ENCODE results near the gene PACS2.

The PACS2 gene

DNA sequence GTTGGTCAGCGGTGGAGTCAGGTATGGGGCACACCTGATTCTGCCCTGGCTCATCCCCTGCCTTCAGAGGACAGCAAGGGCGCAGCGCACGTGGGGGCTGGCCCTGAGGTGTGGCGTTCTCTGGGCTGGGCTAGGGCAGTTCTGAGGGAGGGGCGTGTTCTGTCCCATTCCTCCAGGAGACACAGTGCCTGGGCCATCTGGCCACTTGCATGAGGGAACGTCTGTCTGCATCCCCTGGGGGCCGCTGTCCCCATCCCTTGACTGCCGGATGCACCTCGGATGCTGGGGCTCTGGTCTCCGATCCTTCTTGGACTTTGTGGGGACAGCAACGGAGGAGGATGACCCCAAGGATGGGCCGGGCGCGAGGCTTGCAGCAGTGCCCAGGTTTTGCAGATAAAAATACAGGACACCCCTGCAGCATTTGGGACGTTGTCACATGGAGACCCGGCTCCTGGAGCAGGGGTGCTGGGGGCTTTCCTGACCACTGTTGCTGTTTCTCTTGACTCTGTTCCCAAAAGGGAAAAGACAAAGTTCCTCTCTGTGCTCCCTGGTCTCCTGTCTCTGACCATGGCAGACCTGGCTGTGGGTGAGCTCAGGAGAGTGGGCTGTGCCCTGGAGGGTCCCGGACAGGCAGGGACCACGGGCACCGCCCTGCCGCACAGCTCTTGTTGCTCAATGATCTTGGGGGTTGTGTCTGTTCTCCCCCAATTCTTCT is 112.0 kb downstream of the PACS2 start:
- no peak for DNase-seq

DNA sequence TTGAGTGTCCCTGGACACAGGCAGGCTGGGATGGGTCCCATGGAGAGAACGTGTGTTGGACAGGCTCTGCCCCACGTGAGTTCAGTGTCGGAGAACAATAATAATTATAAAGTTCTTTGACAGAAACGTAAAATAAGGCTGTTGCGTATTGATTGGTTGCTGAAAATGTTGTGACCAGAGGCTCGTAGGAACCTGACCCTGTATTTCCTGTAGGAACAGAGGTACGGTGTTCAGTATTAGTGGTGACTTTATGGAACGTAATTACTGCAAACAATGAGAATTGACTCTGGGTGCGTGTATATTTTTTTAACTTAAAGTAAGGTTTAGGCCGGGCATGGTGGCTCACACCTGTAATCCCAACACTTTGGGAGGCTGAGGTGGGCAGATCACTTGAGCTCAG is 112.9 kb downstream of the PACS2 start:
- no peak for DNase-seq

DNA sequence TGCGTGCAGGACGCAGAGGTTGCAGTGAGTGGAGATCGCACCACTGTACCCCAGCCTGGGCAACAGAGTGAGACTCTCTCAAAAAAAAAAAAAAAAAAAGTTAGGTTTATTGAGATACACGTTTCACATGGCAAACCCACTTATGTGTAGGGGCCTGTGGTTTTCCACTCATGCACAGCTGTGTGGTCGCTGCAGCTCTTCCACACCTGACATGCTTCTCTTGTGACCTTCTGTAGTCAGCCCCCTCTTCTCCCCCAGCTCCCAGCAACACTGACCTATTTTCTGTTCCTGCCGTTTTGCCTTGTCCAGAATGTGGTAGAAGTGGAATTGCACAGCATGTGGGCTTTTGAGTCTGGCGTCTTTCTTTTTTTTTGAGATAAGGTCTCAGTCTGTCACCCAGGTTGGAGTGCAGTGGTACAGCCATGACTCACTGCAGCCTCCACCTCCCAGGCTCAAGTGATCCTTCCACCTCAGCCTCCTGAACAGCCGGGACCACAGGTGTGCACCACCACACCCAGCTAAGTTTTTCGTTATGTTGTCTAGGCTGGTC is 113.5 kb downstream of the PACS2 start:
- no peak for DNase-seq

DNA sequence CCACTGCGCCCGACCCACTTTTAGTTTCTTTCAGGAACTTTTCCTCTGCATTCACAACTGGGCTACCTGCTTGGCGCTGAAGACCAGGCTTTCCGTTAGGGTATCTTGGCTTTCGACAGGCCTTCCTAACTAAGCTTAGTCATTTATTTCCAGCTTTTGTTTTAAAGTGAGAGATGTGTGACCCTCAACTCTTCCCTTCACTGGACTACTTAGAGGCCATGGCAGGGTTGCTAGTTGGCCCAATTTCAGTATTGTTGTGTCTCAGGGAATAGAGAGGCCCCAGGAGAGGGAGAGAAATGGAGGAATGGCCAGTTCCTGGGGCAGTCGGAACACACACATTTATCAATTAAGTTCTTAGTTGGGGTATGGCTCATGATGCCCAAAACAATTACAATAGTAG is 115.5 kb downstream of the PACS2 start:
- no peak for DNase-seq

GRCh38 chr14:105430565-105430964 is 116.0 kb downstream of the PACS2 start:
- no peak for DNase-seq

DNA sequence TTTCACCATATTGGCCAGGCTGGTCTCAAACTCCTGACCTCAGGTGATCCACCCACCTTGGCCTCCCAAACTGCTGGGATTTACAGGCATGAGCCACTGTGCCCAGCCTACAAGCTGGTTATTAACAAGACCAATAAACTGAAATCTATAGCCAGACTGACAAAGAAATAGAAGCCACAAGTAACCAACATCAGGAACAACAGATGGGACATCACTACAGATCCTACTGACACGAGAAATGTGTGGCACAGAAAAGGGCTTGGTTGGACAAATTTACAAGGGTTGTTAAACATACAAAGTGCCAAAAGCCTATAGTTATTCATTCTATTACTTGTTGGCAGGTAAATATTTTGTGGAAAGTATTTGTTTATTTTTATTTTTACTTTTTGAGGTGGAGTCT is 116.7 kb downstream of the PACS2 start:
- DNase-seq, result no peak

- DNase-seq, result no peak
Measured at GRCh38 chr14:105432657-105433056, 118.1 kb downstream of the PACS2 start.

- no peak for DNase-seq
Measured at GRCh38 chr14:105433161-105433605, 118.6 kb downstream of the PACS2 start.

- DNase-seq, result no peak
Measured at GRCh38 chr14:105436402-105436801, 121.9 kb downstream of the PACS2 start.

GRCh38 chr14:105436891-105437722 is 122.6 kb downstream of the PACS2 start:
- DNase-seq, result no peak

GRCh38 chr14:105437723-105438500 is 123.4 kb downstream of the PACS2 start:
- no peak for DNase-seq

GRCh38 chr14:105439179-105439578 is 124.6 kb downstream of the PACS2 start:
- DNase-seq, result no peak

DNA sequence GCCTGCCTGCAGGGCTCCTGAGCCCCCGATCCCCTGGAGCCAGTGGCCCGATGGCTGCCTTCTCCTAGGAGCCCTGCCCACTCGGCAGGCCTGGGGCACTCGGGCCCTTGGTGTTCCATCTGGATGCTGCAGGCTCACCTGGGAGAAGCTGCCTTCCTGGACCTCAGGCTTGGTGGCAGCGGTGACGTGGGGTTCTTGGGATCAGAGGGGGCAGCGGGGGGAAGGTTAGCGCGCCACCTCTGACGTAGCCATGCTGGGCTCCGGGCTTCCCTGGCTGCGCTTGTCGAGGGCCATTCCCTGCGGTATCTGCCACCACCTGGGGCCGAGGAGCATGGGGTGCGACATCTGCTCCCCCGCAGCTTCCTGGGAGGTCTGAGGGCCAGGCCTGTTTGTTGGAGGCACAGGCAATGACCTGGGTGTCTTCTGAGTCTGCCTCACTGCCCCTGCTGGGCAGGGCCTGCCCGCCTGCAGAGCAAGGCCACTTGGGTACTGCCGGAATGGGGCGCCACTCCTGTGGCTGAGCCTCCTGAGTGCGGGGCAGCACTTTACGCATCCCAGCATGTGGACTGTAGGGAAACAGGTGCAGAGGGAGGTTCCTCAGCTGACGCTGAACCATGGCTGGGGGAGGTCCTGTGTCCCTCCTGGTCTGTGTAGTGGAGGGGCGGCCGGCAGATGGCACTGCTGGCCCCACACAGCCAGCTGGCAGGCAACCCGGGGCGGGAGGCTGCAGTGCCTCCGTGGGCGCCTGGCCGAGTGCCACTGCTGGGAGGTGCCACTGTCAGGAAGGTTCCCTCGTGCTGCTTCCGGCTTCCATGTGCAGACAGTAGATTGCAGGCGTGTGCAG is 125.4 kb downstream of the PACS2 start:
- no peak for DNase-seq

GRCh38 chr14:105440554-105440900 is 126.0 kb downstream of the PACS2 start:
- no peak for DNase-seq

DNA sequence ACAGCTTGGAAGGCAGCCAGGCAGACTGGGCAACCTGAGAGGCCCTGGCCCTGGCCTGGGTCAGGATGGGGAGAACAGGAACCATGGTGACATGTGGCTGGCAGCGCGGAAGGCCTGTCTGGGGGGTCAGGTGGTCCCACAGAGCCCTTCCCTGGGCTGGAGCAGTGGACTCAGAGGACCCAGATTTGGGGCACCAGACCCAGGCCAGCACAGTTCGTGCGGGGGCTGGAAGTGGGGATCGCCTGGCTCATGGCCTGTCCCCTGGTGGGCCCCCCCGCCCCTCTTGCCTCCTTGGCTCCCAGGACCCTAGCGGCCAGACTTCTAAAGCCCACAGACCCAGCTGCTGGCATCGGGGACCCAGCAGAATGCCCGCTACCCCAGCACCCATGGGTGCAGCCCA is 126.4 kb downstream of the PACS2 start:
- no peak for DNase-seq

- DNase-seq, result no peak
Measured at GRCh38 chr14:105442125-105442524, 127.6 kb downstream of the PACS2 start.

DNA sequence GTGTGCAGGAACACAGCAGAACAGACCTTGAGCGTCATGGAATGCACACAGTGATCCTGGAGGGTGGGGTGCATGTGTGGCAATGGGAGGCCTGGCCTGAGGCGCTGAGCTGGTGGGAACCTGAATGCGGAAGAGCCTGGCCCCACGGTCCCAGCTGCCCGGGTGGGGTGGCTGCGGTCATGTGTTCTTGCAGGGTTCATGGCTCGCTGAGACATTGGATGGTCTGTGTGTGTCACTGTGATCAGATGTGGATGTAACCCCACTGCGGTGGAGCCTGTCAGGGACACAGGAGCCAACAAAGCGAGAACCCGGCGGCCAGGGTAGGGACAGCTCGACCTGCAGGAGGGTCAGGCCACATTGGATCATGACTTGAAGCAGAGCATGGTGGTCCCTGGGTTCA is 128.3 kb downstream of the PACS2 start:
- no peak for DNase-seq

- DNase-seq, result no peak
Measured at GRCh38 chr14:105444859-105445258, 130.3 kb downstream of the PACS2 start.

DNA sequence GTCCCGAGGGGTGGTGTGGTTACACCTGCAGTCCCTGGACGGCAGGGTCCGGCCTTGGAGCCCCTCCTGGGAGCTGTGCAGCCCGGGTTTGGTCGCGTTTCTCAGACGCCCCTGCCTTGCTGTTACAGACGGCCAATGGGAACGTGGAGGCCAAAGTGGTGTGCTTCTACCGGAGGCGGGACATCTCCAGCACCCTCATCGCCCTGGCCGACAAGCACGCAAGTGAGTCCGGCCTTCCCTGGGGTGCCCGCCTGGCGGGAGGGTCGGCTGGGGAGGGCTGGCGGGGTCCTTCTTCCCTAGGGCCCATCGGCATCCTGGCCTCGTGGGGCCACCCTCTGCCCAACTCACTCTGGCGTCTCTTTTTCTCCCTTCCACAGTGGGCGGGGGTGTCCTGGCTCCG is 130.7 kb downstream of the PACS2 start:
- no peak for DNase-seq

GRCh38 chr14:105445901-105446845 is 131.6 kb downstream of the PACS2 start:
- no peak for DNase-seq

GRCh38 chr14:105446971-105447370 is 132.4 kb downstream of the PACS2 start:
- DNase-seq, result no peak
